SKM-1 (cell line): ENCODE data around the gene KCNK6.
A peak's percentile ranks its signal among the peaks of the same experiment; 100 is the strongest.

ENCODE experiments used
- DNase-seq: peaks from one replicate; lab custom pipeline; 2025; ENCODE audit not compliant: unreplicated experiment; lab: John Stamatoyannopoulos, UW

Gene KCNK6

DNA sequence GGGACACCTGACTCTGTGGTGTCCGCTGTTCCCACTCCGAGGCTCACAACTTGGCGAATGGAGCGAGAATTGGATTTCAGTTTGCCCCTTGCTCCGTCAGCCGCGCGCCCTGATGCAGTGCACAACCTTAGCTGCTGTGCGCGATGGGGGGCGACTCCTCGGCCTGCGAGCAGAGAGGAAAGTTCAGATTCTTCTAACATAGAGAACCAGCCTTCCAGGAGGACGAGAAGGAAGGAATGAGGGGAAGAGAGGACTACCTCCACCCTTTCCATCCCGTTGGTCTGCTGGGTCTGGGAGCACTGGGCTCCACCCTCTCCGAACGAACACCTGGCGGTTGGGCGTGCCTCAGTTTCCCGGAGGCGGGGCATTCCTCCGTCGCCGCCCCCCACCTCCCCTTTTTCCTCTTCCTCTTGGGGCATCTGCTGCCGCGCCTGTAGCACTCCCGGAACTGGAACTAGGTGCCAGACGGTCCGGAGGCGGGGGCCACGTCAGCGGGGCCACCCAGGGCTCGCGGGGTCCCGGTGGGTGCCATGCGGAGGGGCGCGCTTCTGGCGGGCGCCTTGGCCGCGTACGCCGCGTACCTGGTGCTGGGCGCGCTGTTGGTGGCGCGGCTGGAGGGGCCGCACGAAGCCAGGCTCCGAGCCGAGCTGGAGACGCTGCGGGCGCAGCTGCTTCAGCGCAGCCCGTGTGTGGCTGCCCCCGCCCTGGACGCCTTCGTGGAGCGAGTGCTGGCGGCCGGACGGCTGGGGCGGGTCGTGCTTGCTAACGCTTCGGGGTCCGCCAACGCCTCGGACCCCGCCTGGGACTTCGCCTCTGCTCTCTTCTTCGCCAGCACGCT lies at the start of gene KCNK6:
TSS of gene KCNK6 (plus strand) at position 425 of the 838 bp plus-strand sequence. CDS start at position 531, 106 bp downstream.
- no peak for DNase-seq

DNA sequence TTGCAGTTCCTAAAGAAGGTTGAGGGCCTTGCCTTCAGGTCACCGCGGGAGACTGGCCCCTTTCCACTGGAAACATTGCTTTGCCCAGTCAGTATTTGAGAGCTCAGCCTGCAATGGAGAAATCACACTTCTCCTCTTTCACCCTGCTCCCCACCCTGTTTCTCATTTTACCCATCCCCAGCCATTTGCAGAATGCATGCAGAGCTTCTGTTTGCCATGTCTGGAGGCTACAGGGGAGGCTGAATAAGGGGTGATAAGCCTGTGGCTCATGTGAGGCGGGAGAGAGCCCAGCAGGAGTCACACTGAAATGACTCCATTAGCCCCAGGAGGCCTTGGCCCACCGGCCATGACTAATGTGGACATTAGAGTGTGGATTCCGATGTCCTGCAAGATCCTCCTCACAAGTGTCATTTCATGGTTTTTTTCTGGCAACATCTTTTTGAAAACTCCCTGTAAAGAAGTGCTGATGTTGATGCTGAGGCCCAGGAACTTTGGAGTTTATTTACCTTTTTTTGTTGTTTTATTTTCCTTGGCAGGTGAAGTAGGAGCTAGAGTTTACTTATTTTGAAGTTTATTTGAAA lies 49.0 kb upstream of the KCNK6 start:
- DNase-seq: no peak

DNA sequence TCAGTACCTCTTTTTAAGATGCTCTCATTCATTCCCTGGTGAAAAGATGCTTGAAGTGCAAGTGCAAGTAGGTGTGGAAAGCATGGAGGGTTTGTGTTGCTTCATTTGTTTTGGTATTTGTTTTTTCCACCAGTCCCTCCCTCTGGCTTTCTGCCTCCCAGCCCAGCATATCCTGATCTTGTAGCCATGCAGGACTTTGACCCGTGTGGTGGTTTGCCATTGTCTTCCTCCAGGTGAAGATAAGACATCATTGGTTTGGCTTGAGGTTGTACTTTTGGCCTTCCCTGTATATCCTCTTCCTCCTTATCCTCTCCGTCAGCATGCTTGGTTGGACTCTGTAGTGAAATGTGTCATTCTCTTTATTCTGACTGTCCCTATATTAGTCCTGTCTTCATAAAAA lies 46.1 kb upstream of the KCNK6 start:
- DNase-seq: no peak

DNA sequence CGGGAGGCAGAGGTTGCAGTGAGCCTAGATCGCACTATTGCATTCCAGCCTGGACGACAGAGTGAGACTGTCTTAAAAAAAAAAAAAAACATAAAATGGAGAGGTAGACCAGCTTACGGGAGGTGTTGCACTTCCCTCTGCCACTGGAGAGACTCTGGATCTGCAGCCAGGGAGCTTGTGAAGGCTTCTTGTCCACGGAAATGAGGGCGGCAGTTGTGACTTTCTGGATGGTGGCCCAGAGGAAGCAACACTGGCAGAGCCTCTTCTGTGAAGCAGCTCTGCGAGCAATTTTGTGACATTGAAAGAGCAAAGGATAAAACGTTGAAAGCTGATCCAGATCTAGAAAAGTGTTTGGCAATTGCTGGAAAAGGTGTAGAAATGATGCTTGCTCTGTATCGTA lies 44.9 kb upstream of the KCNK6 start:
- no peak for DNase-seq

DNA sequence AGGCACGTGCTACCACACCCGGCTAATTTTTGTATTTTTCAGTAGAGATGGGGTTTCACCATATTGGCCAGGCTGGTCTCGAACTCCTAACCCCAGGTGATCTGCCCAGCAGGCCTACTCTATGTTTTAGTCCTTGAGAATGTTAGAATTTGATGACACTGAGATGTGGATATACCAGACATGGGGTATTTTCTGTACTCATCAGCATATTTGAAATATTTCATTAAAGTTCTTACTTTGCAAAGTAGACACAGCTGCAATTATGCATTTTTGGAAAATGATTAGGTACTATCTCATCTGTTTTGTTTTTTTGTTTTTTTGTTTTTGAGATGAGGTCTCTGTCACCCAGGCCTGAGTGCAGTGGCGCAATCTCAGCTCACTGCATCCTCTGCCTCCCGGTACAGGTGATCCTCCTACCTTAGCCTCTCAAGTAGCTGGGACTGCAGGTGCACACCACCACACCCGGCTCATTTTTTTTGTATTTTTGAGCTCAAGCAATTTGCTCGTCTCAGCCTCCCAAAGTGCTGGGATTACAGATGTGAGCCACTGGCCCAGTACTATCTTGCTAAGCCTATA lies 42.6 kb upstream of the KCNK6 start:
- no peak for DNase-seq

DNA sequence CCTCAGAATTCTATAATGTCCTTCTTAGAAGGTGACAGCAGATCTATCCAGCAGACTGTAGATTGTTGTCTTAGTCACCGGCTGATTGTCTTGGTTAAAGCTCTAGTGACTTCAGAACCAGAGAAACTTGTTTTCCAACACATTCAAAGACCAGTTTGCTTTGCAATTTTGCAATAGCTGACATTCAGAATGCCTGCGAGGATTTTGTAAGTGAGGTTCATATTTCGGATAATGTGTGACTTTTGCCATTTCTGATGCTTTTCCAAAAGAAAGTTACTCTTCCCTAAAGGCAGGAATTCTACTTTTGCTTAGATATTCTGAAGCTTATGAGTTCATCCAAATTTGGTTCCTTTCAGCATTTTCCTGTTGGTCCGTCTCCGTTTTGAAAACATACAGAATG lies 42.1 kb upstream of the KCNK6 start:
- DNase-seq: no peak

DNA sequence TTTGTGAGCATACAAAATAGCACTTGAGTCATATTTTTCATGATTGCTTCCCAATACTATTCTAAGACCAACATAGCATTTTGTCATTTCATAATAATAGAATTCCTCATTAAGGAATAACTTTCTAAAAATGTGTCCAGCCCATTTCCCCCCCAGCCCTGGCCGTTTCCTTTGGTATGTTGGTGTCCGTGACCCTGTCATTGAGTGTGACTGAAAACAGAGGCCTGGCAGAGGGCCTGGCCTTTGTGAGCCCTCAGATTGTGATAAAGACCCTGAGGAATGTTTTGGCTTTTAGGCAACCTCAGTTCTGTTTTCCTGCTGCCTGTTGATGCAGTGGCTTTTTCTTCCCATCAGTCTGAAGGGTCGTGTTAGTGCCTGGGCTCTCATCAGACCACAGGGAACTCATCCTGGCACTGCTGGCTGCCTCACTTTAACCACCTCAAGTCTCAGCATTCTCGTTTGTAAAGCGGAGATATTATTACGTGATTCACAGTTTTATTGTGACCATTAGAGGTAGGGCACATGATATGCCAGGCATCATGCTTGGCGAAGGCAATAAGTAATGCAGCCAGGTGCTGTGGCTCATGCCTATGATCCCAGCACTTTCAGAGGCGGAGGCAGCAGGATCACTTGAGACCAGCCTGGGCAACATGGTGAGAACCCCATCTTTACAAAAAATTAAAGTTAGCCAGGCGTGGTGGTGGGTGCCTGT lies 41.5 kb upstream of the KCNK6 start:
- DNase-seq: no peak

DNA sequence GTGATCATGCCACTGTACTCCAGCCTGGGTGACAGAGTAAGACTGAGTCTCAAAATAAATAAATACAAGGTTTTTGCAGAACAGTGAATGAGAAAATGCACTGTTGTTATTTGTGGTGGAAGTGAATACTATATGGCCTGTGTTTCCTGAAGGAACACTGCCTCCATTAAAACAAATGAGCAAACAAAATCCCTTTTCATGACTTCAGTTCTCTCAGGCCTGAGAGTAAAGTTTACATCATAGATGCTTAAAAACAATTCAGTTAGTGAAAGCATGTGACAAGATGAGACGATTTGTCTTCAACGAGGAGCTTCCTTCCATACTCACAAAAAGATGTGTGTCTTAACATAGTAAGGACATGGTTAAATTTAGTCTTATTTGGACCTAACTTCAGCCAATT lies 40.9 kb upstream of the KCNK6 start:
- no peak for DNase-seq

DNA sequence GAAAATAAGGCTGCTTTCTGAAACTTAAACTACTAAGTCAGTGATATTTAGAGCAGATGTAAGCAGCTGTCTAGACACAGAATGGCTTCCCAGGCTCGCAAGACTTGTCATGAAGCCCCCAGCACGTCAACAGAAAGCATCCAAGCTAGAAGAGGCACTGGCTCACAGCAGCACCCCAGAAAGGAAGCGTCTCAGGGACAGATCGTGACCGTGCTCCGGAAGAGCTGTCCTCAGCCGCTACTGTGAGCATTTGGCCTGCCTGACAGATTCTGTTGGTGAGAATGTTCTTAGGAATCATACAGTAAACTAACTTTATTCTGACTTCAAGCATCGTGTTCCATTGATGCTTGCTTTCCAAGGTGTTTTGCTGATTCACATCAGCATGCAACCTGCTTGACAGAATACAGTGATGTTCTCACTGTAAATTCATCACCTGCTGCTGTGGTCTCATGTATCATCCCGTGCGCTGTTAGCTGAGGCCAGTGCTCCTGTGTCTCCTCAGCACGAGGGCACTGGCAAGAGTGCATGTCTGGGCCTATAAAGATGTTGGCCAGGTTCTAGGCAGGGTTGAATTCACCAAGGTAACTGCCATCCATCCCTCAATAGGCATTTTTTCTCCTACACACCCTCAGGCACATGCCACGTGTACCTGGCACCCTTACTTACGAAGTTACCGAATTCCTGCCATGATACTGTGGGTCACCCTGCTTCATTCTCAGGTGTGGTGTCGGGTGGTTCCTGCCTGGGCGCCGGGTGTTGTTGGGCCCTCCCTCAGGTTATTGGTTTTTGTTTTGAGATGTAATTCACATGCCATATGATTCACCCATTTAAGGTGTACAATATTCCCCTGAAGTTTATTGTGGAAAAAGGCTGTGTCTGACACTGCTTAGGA lies 39.4 kb upstream of the KCNK6 start:
- DNase-seq: no peak

DNA sequence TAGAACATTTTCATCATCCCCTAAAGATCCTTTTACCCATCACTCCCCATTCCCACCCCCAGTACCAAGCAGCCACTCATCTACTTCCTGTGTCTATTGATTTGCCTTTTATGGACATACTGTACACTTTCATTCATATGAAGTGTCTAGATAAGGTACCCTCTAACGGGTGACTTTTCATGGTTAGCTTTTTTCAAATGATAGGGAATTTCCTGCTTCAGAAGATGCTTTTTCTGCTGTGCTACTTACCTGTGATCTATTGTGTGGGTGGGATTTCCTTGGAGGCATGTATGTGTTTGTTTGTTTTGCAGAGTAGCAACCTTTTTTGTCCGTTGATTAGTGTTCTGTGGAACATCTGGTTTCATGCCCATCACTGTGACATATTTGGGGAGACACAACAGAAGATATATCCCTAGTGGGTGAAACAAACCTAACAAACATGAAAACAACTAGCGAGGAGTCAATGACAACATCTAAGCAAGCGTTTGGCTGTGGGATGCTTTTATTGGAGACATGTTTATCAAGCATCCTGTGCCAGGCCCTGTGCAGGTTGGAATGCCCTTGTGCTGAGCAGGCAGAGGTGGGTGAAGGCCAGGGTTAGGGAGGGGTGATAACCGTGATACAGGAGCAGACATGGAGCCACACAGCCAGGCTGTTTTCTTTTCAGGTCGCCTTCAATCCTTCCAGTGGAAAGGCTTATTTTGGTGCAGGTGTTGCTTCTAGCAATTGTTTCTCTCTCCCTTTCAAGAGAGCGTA lies 37.7 kb upstream of the KCNK6 start:
- DNase-seq: no peak

DNA sequence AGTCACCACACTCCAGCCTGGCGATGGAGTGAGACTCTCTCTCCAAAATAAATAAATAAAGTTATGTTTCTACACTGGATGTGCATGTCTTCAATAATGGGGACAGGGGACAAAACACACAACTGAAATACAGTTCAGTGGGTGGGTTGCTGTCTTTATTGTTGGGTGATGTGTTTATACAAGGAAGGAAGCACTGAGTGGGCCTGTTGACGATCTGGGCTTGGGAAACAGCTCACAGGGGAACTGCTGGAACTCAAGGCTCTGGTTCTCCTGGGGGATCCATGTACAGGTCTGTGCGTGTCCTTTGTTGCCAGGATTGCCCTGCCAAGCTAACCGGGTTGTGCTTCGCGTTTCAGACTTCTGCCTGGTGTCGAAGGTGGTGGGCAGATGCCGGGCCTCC lies 36.4 kb upstream of the KCNK6 start:
- DNase-seq: no peak

DNA sequence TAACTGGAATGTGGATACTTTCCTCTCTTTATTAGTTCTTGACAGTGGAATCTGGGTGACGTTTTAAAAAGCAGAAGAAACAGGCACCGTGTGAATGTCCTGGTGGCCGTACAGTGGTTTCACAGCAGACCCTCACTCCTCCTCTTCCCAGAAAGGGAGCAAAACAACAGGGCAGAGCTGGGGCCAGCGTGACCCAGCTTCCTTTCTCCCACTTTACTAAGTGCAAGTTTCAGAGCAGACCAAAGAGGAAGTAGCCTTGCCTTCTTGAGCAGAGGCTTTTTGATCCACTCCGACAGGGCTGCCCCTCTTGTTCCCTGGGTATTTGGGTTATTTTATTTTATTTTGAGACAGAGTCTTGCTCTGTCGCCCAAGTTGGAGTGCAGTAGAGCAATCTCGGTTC lies 35.2 kb upstream of the KCNK6 start:
- peak; percentile 25 for DNase-seq

DNA sequence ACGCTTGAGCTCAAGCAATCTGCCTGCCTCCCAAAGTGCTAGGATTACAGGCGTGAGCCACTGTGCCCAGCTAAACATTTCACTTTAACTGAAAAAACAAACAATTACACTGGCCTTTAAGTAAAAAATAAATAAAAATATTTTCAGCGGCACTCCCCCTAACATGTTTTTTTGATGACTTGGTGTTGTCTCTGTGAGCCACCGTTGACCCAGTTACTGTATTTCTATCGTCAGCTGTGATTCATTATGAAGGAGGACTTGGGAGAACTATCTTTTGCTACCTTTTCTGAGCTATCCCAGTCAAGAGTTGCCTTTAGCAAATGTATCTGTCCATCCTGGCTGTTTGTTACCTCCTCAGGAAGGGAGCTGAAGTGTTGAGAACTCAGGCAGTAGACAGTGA lies 34.1 kb upstream of the KCNK6 start:
- no peak for DNase-seq

DNA sequence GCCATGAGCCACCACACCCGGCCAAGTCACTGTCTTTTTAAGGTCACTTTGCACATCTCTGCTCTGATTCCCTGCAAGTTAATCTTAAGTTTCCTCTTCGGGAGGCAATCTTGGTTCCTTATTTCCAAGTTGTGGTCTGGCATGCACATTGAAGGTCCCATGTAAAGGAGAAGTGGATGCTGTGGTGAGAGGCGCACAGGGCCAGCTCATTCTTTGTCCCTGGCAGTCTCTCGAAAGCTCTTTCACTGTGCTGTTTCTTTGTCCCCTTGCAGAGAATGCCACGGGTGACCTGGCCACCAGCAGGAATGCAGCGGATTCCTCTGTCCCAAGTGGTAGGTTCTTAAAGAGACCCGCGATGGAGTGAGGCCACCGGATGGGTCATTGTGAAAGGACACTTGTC lies 32.0 kb upstream of the KCNK6 start:
- DNase-seq: peak; percentile 31

DNA sequence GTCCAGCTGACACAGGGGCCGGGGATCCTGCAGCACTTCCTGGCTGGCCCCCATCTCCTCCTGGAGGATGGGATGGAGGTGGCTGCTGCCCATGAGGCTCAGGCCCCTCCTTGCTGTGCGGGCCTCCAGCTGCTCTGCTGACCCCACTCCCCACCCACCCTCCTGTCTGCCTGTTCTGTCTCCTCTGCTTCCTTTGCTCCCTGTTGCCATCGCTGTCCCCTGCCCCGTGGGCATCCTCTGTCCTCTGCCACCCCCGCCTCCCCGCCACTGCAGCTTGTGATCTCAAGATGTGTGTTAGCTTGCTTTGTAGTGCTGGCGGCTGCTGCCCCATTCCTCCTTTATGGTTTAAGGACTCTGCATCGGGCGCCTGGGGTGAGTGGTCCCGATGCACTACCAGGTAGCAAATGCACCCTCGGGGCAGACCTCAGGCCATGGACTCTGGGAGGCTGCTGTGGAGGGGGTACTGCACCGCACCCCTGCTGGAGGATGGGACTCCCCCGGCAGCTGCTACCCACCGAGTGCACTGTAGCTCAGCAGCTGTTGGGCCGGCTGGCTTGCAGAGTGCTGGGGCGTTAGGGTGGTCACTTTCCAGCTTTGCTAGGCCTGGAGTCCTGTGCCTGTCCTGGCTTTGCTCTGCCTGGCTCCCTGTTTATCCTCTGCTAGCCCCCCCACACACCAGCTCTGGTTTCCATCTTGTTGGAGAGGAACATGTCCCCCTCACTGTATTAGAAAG lies 31.4 kb upstream of the KCNK6 start:
- DNase-seq: no peak

DNA sequence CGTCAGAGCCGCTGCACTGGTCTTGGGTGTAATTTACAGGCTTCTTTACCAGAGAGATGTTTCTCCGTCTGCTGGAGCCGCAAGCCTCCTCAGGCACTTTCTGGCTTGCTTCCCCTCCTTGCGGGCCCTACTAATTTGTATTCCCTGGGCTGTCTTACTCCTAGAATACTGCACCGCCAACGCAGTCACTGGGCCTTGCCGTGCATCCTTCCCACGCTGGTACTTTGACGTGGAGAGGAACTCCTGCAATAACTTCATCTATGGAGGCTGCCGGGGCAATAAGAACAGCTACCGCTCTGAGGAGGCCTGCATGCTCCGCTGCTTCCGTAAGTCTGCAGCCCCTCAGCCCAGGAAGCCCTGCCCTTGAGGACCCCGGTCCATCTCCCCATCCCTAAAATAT lies 29.7 kb upstream of the KCNK6 start:
- DNase-seq: no peak

DNA sequence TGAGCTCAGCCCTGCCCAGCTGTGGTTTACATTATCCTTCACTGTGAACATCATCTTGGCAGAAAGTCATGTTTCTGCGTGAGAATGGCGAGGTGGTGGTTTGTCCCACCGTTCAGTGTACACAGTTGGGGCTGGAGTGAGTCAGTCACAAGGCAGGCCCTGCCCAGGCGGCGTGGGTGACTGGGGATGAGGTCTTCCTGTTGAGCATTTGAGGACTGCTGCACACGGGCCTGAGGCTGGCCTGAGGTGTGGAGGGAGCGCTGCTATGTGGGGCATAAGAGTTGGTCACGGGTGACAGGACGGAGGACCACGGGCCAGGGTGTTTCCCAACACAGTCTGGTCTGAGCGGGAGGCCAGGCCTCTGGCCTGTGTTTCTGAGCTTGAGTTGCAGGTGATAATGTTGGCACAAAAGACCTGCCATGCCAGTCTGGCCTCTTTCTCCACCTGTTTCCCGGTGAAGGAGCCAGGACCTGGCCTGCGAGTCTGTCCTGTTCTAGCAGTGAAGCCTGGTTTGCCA lies 29.0 kb upstream of the KCNK6 start:
- no peak for DNase-seq

DNA sequence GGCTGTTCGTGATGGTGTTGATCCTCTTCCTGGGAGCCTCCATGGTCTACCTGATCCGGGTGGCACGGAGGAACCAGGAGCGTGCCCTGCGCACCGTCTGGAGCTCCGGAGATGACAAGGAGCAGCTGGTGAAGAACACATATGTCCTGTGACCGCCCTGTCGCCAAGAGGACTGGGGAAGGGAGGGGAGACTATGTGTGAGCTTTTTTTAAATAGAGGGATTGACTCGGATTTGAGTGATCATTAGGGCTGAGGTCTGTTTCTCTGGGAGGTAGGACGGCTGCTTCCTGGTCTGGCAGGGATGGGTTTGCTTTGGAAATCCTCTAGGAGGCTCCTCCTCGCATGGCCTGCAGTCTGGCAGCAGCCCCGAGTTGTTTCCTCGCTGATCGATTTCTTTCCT lies 27.8 kb upstream of the KCNK6 start:
- no peak for DNase-seq

DNA sequence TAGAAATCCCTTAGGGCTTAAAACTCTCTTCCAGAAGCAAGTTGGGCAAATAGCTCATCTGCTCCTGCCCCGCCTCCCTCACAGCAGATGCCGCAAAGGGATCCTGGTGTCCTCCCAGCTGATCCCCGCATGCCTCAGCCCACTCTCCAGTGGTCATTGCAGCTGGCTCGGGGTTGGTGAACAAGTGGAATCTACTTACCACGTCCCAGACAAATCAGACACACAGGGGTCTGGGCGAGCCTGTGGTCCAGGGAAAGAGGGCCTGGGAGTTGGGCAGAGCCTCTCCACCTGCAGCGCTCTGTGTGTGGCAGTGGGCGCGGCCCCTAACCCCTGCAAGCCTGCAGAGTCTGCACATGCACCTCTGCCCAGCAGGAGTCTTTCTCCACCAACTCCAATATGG lies 26.4 kb upstream of the KCNK6 start:
- DNase-seq: no peak
